GM19397 (cell line): ENCODE data around the gene MRPL24.

Experiments used
- ATAC-seq: cut with Tn5 transposase; IDR thresholded peaks from one replicate; pipeline ENCODE4 v1.9.1; 2021; ENCODE audit warnings: mild to moderate bottlenecking, moderate library complexity; ENCODE audit not compliant: unreplicated experiment

Gene MRPL24

DNA sequence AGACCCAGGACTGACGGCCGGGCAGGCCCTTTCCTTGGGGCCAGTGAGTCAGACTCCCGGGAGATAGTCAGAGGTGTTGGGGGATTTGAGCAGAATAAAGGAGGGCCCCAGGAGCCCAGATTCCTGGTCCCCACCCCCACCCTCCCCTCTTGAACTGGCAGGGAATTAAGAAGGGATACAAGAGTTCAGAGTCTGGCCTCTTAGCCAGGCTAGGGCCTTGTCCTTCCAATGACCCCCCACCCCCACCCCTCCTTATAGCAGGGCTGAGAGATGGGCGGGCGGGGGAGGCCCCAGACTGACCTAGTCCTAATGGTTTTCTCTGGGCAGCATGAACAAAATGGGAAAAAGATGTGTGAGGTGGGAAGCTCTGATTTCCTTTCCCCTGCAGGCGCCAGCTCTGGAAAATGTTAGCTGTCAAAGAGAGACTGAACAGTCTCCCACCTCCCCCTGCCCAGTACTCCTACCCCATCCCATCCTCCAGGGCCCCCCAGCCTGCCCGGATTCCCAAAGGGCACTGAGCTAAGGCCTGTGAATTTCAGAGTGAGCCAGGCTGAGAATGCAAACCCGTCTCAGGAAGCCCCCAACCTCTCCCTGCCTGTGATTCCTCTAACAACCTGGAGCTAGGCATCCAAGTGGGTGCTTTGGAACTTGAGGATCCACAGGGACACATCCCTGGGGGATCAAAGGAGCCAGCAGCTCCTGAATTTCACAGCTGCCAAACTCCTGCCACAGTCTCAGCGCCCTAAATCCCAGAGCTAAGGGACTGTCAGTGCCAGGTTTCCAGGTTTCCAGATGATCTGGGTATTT, 29.7 kb downstream of the MRPL24 start:
- no peak for ATAC-seq

DNA sequence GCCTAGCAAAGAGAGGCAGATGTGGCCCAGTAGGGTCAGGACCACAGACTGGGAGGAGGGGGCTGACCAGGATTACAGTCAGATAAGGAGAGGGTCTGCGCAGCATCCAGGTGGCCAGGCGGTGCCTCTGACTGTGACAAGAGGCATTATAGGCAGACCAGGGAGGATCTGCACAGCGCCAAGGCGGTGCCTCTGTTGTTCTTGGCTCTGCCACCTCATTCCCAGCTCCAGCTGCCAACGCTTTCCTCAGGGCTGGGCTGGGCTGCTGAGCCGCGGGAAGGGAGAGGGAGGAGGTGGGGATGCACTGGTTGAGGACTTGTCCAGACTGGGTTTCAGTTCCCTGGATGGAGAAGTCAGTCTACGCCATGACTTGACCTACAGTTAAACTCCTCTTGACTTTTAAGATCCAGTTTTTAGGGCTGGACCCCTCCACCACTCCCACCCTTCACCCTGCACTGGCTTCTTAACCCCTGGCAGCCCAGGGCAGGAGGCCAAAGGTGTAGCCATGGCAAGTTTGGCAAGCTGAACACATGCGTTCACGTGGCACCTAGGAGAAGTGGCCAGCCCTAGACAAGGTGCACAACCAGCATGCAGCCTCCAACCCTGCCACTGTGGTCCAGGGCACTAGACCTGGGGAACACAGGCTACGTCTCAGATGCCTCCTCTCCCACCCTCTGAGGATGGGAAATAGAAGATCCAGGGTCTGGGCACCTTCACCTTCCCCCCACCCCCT, 31.0 kb downstream of the MRPL24 start:
- ATAC-seq, result no peak

DNA sequence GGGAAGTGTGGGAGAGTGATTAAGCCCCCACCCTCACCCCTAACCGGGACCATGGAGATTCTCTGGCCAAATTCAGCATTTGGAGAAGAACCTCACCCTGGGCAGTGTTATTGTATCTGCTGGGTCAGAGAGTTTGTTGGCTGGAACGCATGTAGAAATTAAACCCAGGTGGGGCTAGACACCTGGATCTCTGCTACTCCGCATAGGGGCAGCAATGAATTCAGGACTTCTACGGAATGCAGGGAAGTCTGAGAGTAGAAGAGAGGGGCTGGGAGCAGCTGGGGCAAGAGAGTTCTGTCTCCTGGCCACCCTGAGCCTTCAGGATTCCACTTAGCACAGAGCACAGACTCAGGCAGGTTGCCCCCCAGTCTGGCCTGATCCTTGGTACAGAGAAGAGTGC, 31.9 kb downstream of the MRPL24 start:
- no peak for ATAC-seq

DNA sequence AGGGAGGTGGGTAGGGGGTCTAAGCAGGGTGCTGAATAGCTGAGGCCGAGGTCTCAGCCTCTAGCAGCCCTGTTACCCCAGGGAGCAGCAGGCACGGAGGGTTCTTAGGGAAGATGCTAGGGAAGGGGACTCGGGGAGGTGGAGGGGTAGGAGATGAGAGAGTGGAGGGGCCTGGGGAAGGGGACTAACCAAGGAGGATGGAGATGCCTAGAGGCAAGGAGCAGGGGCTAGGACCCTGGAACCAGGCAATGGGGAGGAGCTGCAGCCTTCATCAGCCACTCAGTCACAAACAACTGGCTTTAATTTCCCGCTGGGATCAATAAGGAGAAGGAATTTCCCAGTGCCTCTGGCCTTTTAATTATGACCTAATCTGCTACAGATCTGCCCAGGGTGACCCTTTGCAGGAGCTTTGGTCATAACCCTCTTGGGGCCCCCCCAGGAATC, 32.6 kb downstream of the MRPL24 start:
- no peak for ATAC-seq

DNA sequence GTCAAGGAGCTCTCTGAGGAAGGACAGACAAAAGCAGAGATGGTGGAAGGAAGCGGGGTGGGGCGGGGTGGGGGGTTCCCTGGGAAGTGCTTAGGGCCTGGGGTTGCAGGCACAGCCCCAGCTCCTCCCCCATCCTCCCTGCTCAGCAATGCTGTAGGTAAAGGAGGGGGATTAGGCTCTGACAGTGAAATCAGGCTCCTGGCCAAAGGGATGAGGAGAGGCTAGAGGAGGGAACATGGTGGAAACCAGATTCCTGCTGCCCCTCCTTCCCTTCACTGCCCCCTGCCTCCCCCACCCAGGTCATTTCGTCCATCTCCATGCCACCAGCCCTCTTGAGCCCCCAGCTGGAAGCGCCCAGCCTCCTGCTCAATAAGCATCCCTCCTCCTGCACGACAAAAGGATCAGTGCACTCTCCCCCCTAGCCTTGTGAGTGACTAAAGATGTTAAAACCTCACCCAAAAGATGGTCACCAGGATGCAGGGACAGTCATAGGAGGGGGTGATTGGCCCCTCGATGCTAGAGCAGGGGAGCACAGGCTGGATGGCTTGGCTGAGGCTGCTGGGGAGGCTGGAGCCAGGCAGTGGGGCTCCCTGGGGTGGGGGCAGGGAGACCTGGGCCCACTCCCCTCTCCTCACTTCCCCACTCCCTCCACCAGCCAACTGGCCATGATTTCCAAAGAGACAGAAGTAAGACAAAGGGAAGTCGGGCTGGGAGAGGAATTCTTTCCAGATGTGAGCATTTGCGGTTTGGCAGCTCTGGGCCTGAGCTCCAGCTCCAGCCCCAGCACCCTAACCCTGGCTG, 33.3 kb downstream of the MRPL24 start:
- no peak for ATAC-seq

DNA sequence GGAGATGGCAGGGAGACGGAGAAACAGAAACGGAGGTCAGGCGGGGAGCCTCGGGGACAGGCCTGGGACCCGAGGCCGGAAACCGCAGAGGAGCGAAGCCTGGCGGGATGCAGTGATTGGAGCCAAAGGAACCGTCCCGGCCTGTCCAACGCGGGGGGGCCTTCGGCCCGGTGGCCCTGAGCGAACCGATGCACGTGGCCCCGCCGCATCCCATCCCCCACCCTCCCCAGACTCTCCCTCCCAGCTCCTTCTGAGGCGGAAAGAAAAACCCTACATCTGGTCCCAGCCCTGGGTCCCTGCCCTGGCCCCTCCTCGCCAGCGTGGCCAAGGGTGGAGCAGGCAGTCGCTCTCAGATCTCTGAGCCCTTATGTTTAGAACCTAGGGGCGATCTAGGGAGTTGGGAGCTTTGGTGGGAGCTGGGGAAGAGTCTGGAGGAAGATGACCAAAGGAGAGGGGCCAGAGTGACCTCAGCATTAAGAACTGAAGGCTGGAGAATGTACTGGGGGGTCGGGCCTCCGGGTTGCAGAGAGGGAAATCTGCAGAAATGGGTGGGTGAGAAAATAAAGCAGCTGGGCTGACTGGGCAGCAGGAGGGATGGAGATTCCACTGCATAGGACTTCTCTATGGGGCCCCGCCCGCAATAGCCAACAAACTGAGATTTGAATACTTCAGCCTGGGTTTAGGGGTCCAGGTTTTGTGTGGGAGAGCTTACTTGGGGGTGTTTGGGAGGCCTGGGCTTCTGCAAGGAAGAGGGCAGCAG, 34.1 kb downstream of the MRPL24 start:
- no peak for ATAC-seq

DNA sequence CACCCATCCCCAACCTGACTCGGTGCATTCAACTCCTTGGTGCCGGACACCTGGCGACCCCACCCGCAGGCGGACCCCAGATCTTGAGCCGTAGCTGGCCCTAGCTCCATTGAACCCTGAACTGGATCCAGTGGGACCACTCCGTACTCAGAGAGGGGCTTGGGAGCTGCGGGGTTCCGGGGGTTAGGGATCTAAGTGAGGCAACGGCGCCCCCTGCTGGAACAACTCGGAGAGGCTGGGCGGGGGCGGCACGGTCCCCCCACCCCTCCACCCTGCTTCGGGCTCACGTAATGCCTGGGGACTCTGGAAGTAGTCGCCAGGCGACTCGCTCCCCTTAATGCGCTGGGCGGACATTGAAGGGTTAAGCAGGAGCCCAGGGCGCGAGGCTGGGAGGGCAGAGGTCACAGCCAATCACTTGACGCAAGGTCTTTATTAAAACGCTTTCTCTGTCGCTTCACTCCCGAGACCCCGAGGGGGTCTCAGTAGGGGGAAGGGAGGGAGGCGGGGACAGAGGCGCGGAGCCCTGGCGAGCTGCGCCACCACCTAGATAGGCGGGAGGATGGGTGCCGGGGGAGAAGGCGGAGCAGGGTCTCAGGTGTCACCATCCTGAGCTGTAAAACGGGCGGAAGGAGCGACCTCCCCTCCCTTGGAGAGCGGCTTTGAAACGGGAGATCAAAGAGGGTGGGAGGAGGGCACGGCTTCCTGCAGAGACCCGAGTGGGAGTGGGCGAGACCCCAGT, 34.8 kb downstream of the MRPL24 start:
- ATAC-seq, result no peak

DNA sequence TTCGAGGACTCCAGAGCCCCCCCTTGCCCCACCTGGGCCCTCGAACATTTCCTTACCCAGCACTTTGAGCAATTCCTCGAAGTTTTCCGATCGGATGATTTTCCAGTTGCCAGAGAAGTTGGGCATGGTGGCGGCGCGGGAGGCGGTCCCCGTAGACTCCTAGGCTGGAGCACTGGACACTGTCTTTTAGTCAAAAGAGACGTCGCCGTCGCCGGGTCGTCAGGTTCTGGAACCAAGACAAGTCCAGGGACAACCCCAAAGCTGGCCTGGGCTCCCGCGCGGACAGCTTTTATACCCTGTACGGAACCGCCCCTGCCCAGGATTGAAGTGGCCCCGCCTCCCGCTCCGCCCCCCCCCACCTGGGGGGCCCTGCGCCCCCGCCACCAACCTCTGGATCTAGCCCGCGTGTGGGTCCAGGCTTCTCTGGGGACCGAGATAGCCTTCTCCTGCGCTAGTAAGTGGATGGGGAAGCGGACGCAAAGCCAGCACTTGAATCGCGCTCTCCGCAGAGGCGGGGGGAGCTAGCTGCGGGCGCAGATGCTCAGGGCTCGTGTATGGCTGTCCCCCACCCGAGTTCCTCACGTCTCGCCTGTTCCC, 35.5 kb downstream of the MRPL24 start, which contains the start of gene CRABP2:
Gene CRABP2, minus strand, starts transcription at position 263 of the 597 bp plus-strand sequence. Its CDS starts 137 bp downstream, at position 126.
- ATAC-seq, result no peak

DNA sequence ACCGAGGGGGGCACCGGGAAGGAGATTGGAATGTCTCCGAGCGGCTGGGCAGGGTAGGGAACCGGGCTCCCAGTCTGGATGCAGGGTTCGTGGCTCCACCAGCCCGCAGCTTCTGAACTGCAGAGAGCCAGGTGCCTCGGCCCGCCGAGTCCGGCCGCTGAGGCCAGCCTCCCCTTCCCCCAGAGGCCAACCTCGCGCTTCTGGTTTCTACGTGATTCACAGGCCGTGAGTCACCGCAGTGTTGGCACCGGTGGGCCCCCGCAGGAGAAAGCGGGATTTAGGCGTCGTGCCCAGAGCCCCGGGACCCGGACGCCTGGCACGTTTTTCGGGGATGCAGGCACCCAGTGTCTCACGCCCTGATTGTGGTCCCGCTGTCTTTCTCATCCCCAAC, 36.0 kb downstream of the MRPL24 start:
- no peak for ATAC-seq

DNA sequence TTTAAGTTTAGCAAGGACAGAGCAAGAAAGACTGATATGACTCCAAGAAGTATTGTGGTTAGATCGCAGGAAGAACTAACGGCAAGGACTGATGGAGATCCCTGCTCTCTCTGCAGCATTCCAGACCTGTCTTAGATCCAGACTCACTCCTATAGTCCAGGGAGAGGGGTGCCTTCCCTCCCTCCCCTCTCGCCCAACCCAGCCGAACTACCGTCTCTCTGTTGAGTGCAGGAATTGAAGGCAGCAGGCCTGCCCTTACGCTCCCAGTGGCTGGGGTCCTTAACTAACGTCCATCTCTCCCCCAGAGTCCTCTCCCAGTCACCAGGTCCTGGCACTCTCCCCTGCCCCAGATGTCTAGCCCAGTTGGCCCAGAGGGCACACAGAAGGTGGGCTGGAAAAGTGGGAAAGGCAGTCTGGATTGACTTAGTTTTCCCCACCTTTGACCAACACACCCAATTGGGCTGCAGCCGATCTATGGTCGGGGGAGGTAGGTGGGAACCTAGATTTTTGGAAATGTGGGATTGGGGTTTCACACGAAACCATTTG, 36.6 kb downstream of the MRPL24 start:
- ATAC-seq, result no peak

DNA sequence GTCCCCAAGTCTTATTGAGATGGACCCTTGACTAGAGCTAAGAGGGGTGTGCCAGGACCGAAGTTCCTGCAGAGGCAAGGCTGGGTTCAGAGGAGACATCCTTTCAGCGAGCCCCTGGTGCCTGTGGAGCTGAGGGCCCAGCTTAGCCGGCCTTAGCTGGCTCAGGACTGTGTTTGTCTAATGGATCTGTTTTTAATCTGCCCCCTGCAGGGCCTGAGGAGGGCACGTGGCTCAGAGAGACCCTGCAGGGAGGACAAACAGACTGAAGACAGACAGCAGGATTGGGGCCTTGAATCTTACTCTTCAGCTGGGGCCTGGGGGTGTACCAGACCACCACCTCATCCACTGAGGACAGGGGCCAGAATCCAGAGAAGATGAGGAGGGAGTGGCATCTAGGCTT, 37.1 kb downstream of the MRPL24 start:
- no peak for ATAC-seq

DNA sequence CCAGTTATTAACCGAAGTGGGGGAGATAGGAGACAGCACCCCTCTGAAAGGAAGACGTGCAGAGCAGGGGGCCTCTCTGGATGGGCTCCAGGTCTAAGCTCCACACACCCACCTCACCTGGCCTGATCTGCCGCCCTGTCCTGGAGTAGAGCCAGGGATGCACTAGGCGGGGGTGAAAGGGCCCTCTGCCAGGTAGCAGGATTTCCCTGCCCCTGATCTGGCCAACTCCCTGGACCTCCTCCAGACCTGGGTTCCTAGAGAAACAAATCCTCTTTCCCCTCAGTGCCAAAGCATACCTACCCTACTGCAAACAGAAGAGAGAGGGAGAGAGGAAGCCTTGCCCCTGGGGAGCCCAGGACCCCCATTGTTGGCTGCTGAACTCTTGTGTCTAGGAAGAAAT, 37.6 kb downstream of the MRPL24 start:
- no peak for ATAC-seq

DNA sequence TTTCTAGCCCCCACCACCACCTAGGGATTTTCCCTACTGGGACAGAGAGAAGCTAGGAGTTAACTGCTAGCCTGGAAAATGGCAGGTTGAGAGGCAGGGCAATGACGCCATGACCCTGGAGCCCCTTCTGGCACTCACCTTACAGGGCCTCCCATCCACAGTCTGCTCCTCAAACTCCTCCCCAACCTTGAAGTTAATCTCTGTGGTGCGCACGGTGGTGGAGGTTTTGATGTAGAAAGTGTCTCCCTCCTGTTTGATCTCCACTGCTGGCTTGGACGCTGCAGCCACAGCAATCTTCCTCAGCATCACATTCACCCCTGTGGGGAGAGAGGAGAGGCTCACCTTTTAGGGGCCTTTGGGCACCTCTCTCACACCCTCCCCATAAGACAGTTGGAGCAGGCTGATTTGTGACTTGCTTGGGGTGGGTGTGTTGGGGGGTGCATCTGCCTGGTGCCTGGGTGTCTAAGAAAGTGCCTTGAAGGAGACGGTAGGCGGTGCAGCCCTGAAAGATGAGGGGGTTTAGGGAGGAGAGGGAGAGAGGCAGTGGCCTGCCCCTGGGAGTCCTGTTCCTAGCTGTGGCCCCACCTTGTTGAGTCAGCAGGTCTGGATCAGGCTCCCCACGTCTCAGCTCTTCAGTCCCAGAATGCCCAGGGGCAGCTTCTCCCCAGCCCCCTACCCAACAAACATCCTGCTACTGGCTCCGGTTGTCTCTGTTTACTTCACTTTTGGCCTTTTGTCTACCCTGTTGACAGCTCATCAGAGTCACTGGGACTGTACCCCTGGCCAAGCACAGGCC, 40.0 kb downstream of the MRPL24 start:
- no peak for ATAC-seq

DNA sequence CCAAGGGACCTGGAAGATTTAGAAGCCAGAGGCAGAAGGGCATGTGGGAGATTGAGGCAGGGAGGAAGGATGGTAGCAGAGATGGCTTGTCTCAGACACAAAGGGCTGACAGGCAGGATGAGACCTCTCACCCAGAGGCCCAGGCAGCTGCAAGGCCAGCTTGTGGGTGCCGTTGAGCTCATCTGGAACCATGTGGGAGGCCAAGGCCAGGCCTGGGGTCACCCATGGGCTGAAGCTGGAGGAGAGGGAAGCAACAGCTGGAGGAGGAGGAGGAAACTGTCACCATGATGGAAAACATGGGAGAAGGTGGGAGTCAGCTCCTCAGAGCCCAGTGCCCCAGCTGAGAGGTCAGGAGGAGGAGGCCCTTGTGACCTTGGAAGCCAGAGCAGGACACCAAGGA, 41.9 kb downstream of the MRPL24 start:
- no peak for ATAC-seq

DNA sequence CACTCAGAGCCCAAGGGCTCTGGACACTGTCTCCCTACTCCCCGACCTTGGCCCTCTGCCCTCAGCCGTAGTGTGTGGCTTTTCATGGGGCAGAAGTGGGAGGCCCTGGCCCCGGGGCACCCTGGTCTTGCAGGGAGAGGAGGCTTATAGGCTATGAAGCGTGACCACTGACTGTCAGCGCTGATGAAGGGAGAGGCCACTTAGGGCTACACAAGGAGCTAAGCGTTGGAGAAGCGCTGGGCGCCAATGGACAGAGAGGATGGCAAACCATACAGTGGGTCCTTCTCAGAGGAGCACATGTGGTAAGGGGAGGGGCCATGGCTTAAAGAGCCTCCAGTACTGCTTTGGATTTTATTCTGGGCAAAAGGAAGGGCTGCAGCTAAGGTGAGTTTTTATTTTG, 43.4 kb downstream of the MRPL24 start:
- ATAC-seq, result no peak

DNA sequence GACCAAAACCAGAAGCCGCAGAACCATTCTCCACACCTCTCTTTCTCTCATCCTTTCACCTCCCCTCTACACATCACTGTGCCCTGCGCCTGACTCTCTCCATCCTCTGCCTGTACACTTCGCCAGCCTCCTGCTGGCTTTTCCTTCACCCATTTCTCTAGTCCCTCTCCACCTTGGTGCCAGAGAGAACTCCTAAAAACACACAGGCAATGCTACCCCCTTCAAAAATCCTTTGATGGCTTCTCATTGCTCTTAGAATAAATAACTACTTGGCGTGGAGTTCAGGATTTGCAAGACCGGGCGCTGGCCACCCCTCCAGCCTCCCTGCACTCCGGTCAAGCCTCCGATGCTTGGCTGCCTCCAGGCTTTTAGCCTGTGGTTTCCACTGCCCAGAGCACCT, 44.1 kb downstream of the MRPL24 start:
- ATAC-seq, result no peak

DNA sequence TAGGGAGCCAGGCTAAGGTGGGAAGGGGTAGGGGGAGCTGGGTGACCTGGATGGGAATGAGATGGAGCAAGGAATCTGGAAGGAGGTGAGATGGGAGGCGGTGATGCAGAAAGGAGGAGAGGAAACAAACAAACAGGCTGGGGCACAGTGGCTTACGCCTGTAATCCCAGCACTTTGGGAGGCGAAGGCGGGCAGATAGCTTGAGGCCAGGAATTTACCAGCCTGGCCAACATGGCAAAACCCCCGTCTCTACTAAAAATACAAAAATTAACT, 46.3 kb downstream of the MRPL24 start:
- no peak for ATAC-seq

DNA sequence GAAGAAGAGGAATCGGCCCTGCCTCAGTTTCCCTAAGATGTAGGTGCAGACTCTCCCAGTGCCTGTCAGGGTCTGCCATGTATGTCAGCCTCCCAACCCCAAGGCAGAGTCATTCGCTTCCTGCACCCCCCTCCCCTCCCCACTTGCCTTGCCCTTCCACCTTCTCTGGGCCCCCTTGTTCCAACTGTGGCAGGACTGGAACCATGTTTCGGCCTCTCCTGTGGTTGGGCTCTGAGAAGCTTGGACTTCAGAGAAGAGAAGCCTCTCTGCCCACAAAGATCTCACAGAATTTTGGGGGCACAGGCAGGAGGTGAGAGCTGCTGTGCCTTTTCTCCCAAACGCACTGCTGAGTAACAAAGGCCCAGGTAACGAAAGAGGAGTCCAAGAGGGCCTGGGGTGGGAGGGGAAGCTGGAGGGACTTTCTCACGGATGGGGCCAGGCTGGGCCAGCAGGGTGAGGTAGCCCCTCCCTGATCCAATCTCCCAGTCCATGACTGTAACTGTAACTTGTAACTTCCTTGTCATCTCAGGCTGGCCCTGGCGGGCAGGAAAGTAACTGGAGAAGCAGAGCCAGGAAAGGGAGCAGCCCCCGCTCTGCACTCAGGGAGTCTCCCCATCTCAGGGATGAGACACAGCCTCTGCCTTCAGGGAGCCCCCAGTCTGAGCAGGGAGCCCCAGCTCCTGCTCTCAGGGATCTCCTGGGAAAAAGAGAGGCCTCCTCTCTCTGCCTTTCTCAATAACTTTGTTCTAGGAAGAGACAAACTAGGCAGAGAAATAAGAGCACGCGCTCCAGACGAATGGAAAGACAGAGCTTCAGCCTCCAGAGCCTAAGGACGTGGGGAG, 46.8 kb downstream of the MRPL24 start:
- no peak for ATAC-seq
